K562 (cell line): ENCODE data around the gene SLC16A10. TPM values are rescaled to one million over a fixed set of nuclear protein-coding genes. Genes with fewer than 3 reads are reported as not detected.

ENCODE experiments used
- CTBP1 ChIP-seq: fragments of 450-650 bp; IDR thresholded peaks from 2 replicates; pipeline ENCODE4 v1.6.1; 2016; ENCODE audit warnings: borderline replicate concordance
- EP300 ChIP-seq: IDR thresholded peaks from 2 replicates; pipeline ENCODE4 v1.6.1; 2012; ENCODE audit warnings: low read length, improper control_type of control experiment
- ETV5 ChIP-seq: sonication (generic); formaldehyde crosslinking; IDR thresholded peaks from 2 replicates; pipeline ENCODE4 v1.4.0; 2020; ENCODE audit warnings: low read depth, mild to moderate bottlenecking, missing genetic modification reagents
- NCOA4 ChIP-seq: fragments of 450-650 bp; IDR thresholded peaks from 2 replicates; pipeline ENCODE4 v1.6.1; 2018; ENCODE audit warnings: mild to moderate bottlenecking; ENCODE audit not compliant: partially characterized antibody
- NKRF ChIP-seq: fragments of 450-650 bp; IDR thresholded peaks from 2 replicates; pipeline ENCODE4 v1.6.1; 2016; ENCODE audit warnings: borderline replicate concordance
- RBM39 ChIP-seq: fragments of 200-400 bp; formaldehyde crosslinking; optimal IDR thresholded peaks from 2 replicates; pipeline ENCODE3; 2018; ENCODE audit warnings: low read depth, low read length
- RCOR1 ChIP-seq, 2 experiments: IDR thresholded peaks; 2 replicates each; pipeline ENCODE4 v1.6.1; 2012; ENCODE audit warnings: low read depth in 2 of 2, low read length in 2 of 2, borderline replicate concordance in 1 of 2, improper control_type of control experiment in 1 of 2
- TEAD4 ChIP-seq, 2 experiments: sonication (generic) in 1 of 2; formaldehyde crosslinking in 1 of 2; IDR thresholded peaks; 2 replicates each; pipeline versions ENCODE4 v1.6.1 to v1.8.0; 2012 to 2022; ENCODE audit warnings: borderline replicate concordance in 1 of 2, inconsistent platforms in 1 of 2, low read length in 1 of 2, mild to moderate bottlenecking in 1 of 2, missing genetic modification reagents in 1 of 2
- ZNF316 ChIP-seq: fragments of 450-650 bp; IDR thresholded peaks from 2 replicates; pipeline ENCODE4 v1.6.1; 2016
- polyA plus RNA-seq, 8 experiments: library from polyadenylated mRNA; depleted of rRNA in 4 of 8; stranded (reverse) in 5 of 8; unstranded in 3 of 8; fragments of >200 nt; fragmentation: Nextera tagmentation in 2 of 8; fragmentation: Illumina TruSeq in 1 of 8; extraction: Ambion mirVana in 2 of 8; extraction: Trizol in 1 of 8; gene quantifications; 2 replicates each; pipeline versions ENCODE4 v1.2.1 to v1.2.3, GENCODE V29; 2011 to 2014; ENCODE audit warnings: inconsistent platforms in 1 of 8, missing spikeins in 1 of 8
- total RNA-seq, 7 experiments: library from RNA; depleted of rRNA in 6 of 7; stranded (reverse); fragments of >200 nt in 6 of 7; fragmentation: Illumina TruSeq in 2 of 7; extraction: Trizol in 2 of 7; gene quantifications; 2 replicates each; pipeline versions ENCODE4 v1.2.1 to v1.2.3, GENCODE V29; 2011 to 2021; ENCODE audit warnings: low replicate concordance in 1 of 7
- TF ChIP-seq, protein P1 (sequence below): fragments of 450-650 bp; IDR thresholded peaks from 2 replicates; pipeline ENCODE4 v1.6.1; 2016; ENCODE audit warnings: mild to moderate bottlenecking, moderate library complexity
- TF ChIP-seq, protein P2 (sequence below): fragments of 450-650 bp; IDR thresholded peaks from 2 replicates; pipeline ENCODE4 v1.6.1; 2016
- TF ChIP-seq, protein P3 (sequence below): fragments of 250-450 bp; sonication (Bioruptor Pico); IDR thresholded peaks from 2 replicates; pipeline ENCODE4 v1.5.0; 2021

SLC16A10 gene
- total and polyA plus RNA-seq, 9 of the 15 experiments (the other 6 are each of a cell fraction or from before 2014, with no cell fraction given), result 0.02 to 0.54 (median 0.24) TPM; not detected in 4

DNA sequence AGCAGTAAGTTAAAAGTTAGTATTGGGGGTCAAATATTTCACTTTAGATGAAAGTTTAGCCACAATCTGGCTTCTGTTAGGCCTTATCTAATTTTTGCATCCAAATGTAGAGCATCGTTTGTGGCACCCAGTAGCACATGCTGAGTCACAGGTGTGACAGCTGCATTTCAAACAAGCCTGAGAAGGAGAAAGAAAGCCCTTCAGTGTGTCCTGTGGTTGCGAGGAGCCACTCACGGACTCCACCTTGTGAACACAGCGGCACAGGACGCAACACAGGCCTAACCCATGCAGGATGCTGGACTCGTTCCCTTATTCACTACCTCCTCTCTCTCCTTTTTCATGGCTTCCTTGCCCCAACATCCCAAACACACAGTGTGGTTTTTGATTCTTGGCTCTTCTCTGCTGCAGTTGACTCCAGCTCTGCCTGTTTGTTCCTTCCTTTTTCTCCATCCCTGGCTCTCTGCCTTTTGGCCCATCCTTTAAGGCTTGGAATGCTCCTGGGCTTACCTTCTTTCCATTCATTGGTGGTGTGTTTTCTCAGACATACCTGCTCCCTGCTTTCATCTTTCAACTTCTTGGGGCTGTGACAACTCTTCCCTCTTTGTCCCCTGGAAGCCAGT is 124.2 kb downstream of the SLC16A10 start (continued):
- TF ChIP-seq, protein P1, sequence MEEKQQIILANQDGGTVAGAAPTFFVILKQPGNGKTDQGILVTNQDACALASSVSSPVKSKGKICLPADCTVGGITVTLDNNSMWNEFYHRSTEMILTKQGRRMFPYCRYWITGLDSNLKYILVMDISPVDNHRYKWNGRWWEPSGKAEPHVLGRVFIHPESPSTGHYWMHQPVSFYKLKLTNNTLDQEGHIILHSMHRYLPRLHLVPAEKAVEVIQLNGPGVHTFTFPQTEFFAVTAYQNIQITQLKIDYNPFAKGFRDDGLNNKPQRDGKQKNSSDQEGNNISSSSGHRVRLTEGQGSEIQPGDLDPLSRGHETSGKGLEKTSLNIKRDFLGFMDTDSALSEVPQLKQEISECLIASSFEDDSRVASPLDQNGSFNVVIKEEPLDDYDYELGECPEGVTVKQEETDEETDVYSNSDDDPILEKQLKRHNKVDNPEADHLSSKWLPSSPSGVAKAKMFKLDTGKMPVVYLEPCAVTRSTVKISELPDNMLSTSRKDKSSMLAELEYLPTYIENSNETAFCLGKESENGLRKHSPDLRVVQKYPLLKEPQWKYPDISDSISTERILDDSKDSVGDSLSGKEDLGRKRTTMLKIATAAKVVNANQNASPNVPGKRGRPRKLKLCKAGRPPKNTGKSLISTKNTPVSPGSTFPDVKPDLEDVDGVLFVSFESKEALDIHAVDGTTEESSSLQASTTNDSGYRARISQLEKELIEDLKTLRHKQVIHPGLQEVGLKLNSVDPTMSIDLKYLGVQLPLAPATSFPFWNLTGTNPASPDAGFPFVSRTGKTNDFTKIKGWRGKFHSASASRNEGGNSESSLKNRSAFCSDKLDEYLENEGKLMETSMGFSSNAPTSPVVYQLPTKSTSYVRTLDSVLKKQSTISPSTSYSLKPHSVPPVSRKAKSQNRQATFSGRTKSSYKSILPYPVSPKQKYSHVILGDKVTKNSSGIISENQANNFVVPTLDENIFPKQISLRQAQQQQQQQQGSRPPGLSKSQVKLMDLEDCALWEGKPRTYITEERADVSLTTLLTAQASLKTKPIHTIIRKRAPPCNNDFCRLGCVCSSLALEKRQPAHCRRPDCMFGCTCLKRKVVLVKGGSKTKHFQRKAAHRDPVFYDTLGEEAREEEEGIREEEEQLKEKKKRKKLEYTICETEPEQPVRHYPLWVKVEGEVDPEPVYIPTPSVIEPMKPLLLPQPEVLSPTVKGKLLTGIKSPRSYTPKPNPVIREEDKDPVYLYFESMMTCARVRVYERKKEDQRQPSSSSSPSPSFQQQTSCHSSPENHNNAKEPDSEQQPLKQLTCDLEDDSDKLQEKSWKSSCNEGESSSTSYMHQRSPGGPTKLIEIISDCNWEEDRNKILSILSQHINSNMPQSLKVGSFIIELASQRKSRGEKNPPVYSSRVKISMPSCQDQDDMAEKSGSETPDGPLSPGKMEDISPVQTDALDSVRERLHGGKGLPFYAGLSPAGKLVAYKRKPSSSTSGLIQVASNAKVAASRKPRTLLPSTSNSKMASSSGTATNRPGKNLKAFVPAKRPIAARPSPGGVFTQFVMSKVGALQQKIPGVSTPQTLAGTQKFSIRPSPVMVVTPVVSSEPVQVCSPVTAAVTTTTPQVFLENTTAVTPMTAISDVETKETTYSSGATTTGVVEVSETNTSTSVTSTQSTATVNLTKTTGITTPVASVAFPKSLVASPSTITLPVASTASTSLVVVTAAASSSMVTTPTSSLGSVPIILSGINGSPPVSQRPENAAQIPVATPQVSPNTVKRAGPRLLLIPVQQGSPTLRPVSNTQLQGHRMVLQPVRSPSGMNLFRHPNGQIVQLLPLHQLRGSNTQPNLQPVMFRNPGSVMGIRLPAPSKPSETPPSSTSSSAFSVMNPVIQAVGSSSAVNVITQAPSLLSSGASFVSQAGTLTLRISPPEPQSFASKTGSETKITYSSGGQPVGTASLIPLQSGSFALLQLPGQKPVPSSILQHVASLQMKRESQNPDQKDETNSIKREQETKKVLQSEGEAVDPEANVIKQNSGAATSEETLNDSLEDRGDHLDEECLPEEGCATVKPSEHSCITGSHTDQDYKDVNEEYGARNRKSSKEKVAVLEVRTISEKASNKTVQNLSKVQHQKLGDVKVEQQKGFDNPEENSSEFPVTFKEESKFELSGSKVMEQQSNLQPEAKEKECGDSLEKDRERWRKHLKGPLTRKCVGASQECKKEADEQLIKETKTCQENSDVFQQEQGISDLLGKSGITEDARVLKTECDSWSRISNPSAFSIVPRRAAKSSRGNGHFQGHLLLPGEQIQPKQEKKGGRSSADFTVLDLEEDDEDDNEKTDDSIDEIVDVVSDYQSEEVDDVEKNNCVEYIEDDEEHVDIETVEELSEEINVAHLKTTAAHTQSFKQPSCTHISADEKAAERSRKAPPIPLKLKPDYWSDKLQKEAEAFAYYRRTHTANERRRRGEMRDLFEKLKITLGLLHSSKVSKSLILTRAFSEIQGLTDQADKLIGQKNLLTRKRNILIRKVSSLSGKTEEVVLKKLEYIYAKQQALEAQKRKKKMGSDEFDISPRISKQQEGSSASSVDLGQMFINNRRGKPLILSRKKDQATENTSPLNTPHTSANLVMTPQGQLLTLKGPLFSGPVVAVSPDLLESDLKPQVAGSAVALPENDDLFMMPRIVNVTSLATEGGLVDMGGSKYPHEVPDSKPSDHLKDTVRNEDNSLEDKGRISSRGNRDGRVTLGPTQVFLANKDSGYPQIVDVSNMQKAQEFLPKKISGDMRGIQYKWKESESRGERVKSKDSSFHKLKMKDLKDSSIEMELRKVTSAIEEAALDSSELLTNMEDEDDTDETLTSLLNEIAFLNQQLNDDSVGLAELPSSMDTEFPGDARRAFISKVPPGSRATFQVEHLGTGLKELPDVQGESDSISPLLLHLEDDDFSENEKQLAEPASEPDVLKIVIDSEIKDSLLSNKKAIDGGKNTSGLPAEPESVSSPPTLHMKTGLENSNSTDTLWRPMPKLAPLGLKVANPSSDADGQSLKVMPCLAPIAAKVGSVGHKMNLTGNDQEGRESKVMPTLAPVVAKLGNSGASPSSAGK, result peak; percentile 37; the same call in 1 of the 2 replicates
- TF ChIP-seq, protein P2, sequence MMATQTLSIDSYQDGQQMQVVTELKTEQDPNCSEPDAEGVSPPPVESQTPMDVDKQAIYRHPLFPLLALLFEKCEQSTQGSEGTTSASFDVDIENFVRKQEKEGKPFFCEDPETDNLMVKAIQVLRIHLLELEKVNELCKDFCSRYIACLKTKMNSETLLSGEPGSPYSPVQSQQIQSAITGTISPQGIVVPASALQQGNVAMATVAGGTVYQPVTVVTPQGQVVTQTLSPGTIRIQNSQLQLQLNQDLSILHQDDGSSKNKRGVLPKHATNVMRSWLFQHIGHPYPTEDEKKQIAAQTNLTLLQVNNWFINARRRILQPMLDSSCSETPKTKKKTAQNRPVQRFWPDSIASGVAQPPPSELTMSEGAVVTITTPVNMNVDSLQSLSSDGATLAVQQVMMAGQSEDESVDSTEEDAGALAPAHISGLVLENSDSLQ, result peak; percentile 72
- TF ChIP-seq RBM39 (no peak), EP300 (0 out of 2 replicates have a peak, but pooled peaks have one; percentile 7), TEAD4 (IDR thresholded peaks at IDR 0.05; ENCODE audit: low read length) (peak; percentile 22; the same call in 1 of the 2 replicates), TEAD4 (CRISPR knock-in tag; IDR thresholded peaks at IDR 0.05; ENCODE audit: borderline replicate concordance) (no peak), NCOA4 (no peak), CTBP1 (peak; percentile 88), RCOR1 (IDR thresholded peaks at IDR 0.05; ENCODE audit: borderline replicate concordance in 1 of 2, low read depth in 2 of 2, low read length in 2 of 2) (peak in 1 of 2 experiments; percentile 87; a peak in 2 of 4 replicates), ZNF316 (peak; percentile 68), ETV5 (CRISPR knock-in tag) (no peak), NKRF (no peak)
- TF ChIP-seq, protein P3, sequence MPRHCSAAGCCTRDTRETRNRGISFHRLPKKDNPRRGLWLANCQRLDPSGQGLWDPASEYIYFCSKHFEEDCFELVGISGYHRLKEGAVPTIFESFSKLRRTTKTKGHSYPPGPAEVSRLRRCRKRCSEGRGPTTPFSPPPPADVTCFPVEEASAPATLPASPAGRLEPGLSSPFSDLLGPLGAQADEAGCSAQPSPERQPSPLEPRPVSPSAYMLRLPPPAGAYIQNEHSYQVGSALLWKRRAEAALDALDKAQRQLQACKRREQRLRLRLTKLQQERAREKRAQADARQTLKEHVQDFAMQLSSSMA (CRISPR knock-in tag), result no peak
